SK-N-SH (cell line): ENCODE measurements around the gene ETV3L. TPM values are rescaled to one million over a fixed set of nuclear protein-coding genes. Genes with fewer than 3 reads are reported as not detected.

ENCODE experiments used
- CTCF ChIA-PET: fragments of 300-600, 350-600 bp; formaldehyde crosslinking; extraction: SDS; loops from one replicate; lab custom pipeline; 2021; lab: Yijun Ruan, JAX
- POLR2A ChIA-PET: fragments of 350-600 bp; sonication (Branson Sonifier 250); formaldehyde crosslinking; extraction: SDS; loops from one replicate; lab custom pipeline; 2020; ENCODE audit warnings: antibody characterized with exemption, inconsistent platforms; lab: Yijun Ruan, JAX
- DNase-seq: peaks from one replicate; pipeline ENCODE4 v3.0.0; 2012
- H2AFZ ChIP-seq: fragments of 200-600 bp; sonication (generic); 2 replicates; pipeline ENCODE4 v1.8.1; 2016; ENCODE audit warnings: antibody characterized with exemption, mild to moderate bottlenecking, low read depth
- H3F3A ChIP-seq: fragments of 200-600 bp; sonication (generic); replicated peaks from 2 replicates; pipeline ENCODE3; 2016; ENCODE audit warnings: antibody characterized with exemption, mild to moderate bottlenecking; ENCODE audit not compliant: insufficient read depth
- H3K27ac ChIP-seq, 2 experiments: fragments of 200-500 bp in 1 of 2; fragments of 200-600 bp in 1 of 2; sonication (Bioruptor generic) in 1 of 2; sonication (generic), shearing (Covaris generic) in 1 of 2; 2 replicates each; pipeline versions ENCODE4 v1.5.1 to v1.6.1; 2014 to 2016; ENCODE audit warnings: low read depth in 2 of 2, inconsistent platforms in 1 of 2, low read length in 1 of 2, mild to moderate bottlenecking in 1 of 2, mixed read lengths in 1 of 2
- H3K27me3 ChIP-seq: fragments of 200-600 bp; sonication (generic), shearing (Covaris generic); 2 replicates; pipeline ENCODE4 v1.6.1; 2016; ENCODE audit warnings: mixed run types; ENCODE audit not compliant: insufficient read depth
- H3K36me3 ChIP-seq, 2 experiments: fragments of 200-500 bp in 1 of 2; fragments of 200-600 bp in 1 of 2; sonication (Bioruptor generic) in 1 of 2; sonication (generic) in 1 of 2; replicated peaks in 1 of 2; 2 replicates each; pipeline versions ENCODE3 to v1.5.1; 2014 to 2016; ENCODE audit warnings: low read length in 1 of 2, mild to moderate bottlenecking in 1 of 2; ENCODE audit not compliant: insufficient read depth in 2 of 2, control insufficient read depth in 1 of 2
- H3K4me1 ChIP-seq, 2 experiments: fragments of 200-500 bp in 1 of 2; fragments of 200-600 bp in 1 of 2; sonication (Bioruptor generic) in 1 of 2; sonication (generic), shearing (Covaris generic) in 1 of 2; 2 replicates each; pipeline versions ENCODE4 v1.5.1 to v1.6.1; 2014 to 2016; ENCODE audit warnings: low read depth in 1 of 2, low read length in 1 of 2, mixed run types in 1 of 2; ENCODE audit not compliant: insufficient read depth in 2 of 2, control insufficient read depth in 1 of 2
- H3K4me2 ChIP-seq: fragments of 200-600 bp; sonication (generic), shearing (Covaris generic); 2 replicates; pipeline ENCODE4 v1.6.1; 2017; ENCODE audit warnings: mixed run types
- H3K4me3 ChIP-seq, 2 experiments: fragments of 200-500 bp in 1 of 2; fragments of 200-600 bp in 1 of 2; sonication (Bioruptor generic) in 1 of 2; sonication (generic), shearing (Covaris generic) in 1 of 2; 2 replicates each; pipeline versions ENCODE4 v1.5.1 to v1.8.1; 2014 to 2016; ENCODE audit warnings: low read depth in 2 of 2, inconsistent platforms in 1 of 2, low read length in 1 of 2, mild to moderate bottlenecking in 1 of 2, mixed read lengths in 1 of 2, moderate library complexity in 1 of 2
- H3K79me2 ChIP-seq: fragments of 200-600 bp; sonication (generic); 2 replicates; pipeline ENCODE4 v1.8.1; 2017; ENCODE audit warnings: mild to moderate bottlenecking; ENCODE audit not compliant: insufficient read depth
- H3K9ac ChIP-seq: fragments of 200-600 bp; sonication (generic); 2 replicates; pipeline ENCODE4 v1.6.1; 2017; ENCODE audit warnings: mixed run types
- H3K9me2 ChIP-seq: fragments of 200-600 bp; sonication (generic); 2 replicates; pipeline ENCODE4 v1.6.1; 2017; ENCODE audit warnings: mixed run types
- H3K9me3 ChIP-seq: fragments of 200-600 bp; sonication (generic); 2 replicates; pipeline ENCODE4 v1.6.1; 2017; ENCODE audit warnings: mixed run types, mild to moderate bottlenecking, moderate library complexity
- H4K20me1 ChIP-seq: fragments of 200-600 bp; sonication (generic); 2 replicates; pipeline ENCODE4 v1.6.1; 2017; ENCODE audit warnings: mild to moderate bottlenecking, mixed run types; ENCODE audit not compliant: insufficient read depth
- CHD2 ChIP-seq: fragments of 150-350 bp; IDR thresholded peaks from 2 replicates; pipeline ENCODE4 v1.6.1; 2018; ENCODE audit warnings: low read length; ENCODE audit not compliant: partially characterized antibody
- FOXJ3 ChIP-seq: sonication (generic); formaldehyde crosslinking; IDR thresholded peaks from 2 replicates; pipeline ENCODE4 v1.5.1; 2020; ENCODE audit warnings: mild to moderate bottlenecking, missing genetic modification reagents
- GABPA ChIP-seq: IDR thresholded peaks from 2 replicates; pipeline ENCODE4 v1.4.0; 2012; ENCODE audit warnings: low read depth, mild to moderate bottlenecking
- MEF2A ChIP-seq: IDR thresholded peaks from 2 replicates; pipeline ENCODE4 v1.4.0; 2012; ENCODE audit warnings: low read depth, borderline replicate concordance
- NFIC ChIP-seq: IDR thresholded peaks from 2 replicates; pipeline ENCODE4 v1.4.0; 2012; ENCODE audit warnings: borderline replicate concordance
- RAD21 ChIP-seq: IDR thresholded peaks from 2 replicates; pipeline ENCODE4 v1.6.1; 2012; ENCODE audit warnings: mild to moderate bottlenecking, low read length
- SIN3A ChIP-seq: IDR thresholded peaks from 2 replicates; pipeline ENCODE4 v1.6.1; 2012; ENCODE audit warnings: low read depth, mild to moderate bottlenecking, low read length, moderate library complexity, borderline replicate concordance
- WGBS: methylation state at CpG from one replicate; pipeline ENCODE4 v1.1.6; 2017; ENCODE audit warnings: low lambda C conversion rate; 5-methylcytosine and 5-hydroxymethylcytosine counted together
- polyA plus RNA-seq, 3 experiments: library from polyadenylated mRNA; depleted of rRNA; stranded (reverse); fragments of >200 nt; gene quantifications; 2 replicates each; pipeline ENCODE4 v1.2.3, GENCODE V29; 2012
- TF ChIP-seq, protein P1 (sequence below): IDR thresholded peaks from 2 replicates; pipeline ENCODE4 v1.6.1; 2012; ENCODE audit warnings: mild to moderate bottlenecking, low read depth, low read length, moderate library complexity
- TF ChIP-seq, protein P2 (sequence below): fragments of 150-350 bp; IDR thresholded peaks from 2 replicates; pipeline ENCODE4 v1.6.1; 2017; ENCODE audit warnings: antibody characterized with exemption, low read length, low read depth, borderline replicate concordance
- TF ChIP-seq, protein P3 (sequence below): fragments of 200-600 bp; sonication (generic); IDR thresholded peaks from 2 replicates; pipeline ENCODE4 v1.6.1; 2017; ENCODE audit warnings: antibody characterized with exemption, mild to moderate bottlenecking, moderate library complexity
- TF ChIP-seq, protein P4 (sequence below): IDR thresholded peaks from 2 replicates; pipeline ENCODE4 v1.4.0; 2012; ENCODE audit warnings: low read depth, borderline replicate concordance
- TF ChIP-seq, protein P5 (sequence below): fragments of 150-350 bp; IDR thresholded peaks from 2 replicates; pipeline ENCODE4 v1.6.1; 2016; ENCODE audit warnings: mild to moderate bottlenecking, low read depth, low read length

ETV3L gene
- polyA plus RNA-seq, 1 of the 3 experiments (the other 2 are of a cell fraction): not detected

DNA sequence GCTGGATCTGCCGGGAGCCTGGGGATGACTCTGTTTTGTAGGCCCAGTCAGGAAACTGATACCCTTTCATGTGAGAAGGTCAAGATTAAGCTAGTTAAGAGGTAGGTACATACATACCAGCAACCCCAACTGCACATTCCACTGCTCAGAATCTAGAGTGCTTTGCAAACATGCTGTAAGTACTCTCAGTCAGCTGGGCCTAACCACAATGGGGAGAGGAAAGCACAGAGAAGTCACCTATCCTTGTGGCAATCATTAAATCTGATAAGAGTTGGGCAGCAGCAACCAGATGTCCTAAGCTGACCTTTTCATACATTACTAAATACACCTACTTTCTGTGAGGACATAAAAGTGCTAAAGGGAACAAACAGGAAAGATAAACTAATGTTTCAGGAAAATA, 36.0 kb upstream of the ETV3L start:
- Histone ChIP-seq H3K4me3 (no peak overlapping the region), H3K79me2 (peaks cover 56% of the 10 kb centered on the region), H3F3A (peaks cover 18% of the 10 kb centered on the region), H3K9me3 (no peaks in the 10 kb centered on the region), H3K27ac (no peak overlapping the region), H3K36me3 (peaks cover 49 to 53% of the 10 kb centered on the region in 2 experiments), H3K9ac (no peak overlapping the region), H3K4me2 (peak overlapping the region; percentile 98; the same call in 1 of the 2 replicates), H2AFZ (no peak overlapping the region), H3K27me3 (no peaks in the 10 kb centered on the region), H3K4me1 (peaks cover 13 to 25% of the 10 kb centered on the region in 2 experiments; a peak in 3 of 4 replicates), H3K9me2 (no peaks in the 10 kb centered on the region), H4K20me1 (peaks cover 29% of the 10 kb centered on the region)
- TF ChIP-seq MEF2A (no peak), CHD2 (no peak), GABPA (no peak), NFIC (no peak), RAD21 (no peak), FOXJ3 (CRISPR knock-in tag) (no peak), SIN3A (no peak)
- TF ChIP-seq, protein P1, sequence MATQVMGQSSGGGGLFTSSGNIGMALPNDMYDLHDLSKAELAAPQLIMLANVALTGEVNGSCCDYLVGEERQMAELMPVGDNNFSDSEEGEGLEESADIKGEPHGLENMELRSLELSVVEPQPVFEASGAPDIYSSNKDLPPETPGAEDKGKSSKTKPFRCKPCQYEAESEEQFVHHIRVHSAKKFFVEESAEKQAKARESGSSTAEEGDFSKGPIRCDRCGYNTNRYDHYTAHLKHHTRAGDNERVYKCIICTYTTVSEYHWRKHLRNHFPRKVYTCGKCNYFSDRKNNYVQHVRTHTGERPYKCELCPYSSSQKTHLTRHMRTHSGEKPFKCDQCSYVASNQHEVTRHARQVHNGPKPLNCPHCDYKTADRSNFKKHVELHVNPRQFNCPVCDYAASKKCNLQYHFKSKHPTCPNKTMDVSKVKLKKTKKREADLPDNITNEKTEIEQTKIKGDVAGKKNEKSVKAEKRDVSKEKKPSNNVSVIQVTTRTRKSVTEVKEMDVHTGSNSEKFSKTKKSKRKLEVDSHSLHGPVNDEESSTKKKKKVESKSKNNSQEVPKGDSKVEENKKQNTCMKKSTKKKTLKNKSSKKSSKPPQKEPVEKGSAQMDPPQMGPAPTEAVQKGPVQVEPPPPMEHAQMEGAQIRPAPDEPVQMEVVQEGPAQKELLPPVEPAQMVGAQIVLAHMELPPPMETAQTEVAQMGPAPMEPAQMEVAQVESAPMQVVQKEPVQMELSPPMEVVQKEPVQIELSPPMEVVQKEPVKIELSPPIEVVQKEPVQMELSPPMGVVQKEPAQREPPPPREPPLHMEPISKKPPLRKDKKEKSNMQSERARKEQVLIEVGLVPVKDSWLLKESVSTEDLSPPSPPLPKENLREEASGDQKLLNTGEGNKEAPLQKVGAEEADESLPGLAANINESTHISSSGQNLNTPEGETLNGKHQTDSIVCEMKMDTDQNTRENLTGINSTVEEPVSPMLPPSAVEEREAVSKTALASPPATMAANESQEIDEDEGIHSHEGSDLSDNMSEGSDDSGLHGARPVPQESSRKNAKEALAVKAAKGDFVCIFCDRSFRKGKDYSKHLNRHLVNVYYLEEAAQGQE: no peak
- TF ChIP-seq, protein P2, sequence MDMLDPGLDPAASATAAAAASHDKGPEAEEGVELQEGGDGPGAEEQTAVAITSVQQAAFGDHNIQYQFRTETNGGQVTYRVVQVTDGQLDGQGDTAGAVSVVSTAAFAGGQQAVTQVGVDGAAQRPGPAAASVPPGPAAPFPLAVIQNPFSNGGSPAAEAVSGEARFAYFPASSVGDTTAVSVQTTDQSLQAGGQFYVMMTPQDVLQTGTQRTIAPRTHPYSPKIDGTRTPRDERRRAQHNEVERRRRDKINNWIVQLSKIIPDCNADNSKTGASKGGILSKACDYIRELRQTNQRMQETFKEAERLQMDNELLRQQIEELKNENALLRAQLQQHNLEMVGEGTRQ: no peak
- TF ChIP-seq, protein P3, sequence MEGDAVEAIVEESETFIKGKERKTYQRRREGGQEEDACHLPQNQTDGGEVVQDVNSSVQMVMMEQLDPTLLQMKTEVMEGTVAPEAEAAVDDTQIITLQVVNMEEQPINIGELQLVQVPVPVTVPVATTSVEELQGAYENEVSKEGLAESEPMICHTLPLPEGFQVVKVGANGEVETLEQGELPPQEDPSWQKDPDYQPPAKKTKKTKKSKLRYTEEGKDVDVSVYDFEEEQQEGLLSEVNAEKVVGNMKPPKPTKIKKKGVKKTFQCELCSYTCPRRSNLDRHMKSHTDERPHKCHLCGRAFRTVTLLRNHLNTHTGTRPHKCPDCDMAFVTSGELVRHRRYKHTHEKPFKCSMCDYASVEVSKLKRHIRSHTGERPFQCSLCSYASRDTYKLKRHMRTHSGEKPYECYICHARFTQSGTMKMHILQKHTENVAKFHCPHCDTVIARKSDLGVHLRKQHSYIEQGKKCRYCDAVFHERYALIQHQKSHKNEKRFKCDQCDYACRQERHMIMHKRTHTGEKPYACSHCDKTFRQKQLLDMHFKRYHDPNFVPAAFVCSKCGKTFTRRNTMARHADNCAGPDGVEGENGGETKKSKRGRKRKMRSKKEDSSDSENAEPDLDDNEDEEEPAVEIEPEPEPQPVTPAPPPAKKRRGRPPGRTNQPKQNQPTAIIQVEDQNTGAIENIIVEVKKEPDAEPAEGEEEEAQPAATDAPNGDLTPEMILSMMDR: no peak
- TF ChIP-seq, protein P4, sequence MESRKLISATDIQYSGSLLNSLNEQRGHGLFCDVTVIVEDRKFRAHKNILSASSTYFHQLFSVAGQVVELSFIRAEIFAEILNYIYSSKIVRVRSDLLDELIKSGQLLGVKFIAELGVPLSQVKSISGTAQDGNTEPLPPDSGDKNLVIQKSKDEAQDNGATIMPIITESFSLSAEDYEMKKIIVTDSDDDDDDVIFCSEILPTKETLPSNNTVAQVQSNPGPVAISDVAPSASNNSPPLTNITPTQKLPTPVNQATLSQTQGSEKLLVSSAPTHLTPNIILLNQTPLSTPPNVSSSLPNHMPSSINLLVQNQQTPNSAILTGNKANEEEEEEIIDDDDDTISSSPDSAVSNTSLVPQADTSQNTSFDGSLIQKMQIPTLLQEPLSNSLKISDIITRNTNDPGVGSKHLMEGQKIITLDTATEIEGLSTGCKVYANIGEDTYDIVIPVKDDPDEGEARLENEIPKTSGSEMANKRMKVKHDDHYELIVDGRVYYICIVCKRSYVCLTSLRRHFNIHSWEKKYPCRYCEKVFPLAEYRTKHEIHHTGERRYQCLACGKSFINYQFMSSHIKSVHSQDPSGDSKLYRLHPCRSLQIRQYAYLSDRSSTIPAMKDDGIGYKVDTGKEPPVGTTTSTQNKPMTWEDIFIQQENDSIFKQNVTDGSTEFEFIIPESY: no peak
- TF ChIP-seq, protein P5, sequence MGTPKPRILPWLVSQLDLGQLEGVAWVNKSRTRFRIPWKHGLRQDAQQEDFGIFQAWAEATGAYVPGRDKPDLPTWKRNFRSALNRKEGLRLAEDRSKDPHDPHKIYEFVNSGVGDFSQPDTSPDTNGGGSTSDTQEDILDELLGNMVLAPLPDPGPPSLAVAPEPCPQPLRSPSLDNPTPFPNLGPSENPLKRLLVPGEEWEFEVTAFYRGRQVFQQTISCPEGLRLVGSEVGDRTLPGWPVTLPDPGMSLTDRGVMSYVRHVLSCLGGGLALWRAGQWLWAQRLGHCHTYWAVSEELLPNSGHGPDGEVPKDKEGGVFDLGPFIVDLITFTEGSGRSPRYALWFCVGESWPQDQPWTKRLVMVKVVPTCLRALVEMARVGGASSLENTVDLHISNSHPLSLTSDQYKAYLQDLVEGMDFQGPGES: no peak
- ChIA-PET CTCF (interaction anchor here (0.6 to 15.8 kb wide), 7 partner anchors 10 to 92 kb away, joined by 3 to 194 read pairs (median 4); no protein-coding TSS in a partner anchor), POLR2A (no interaction called here)
- no peak for DNase-seq
- 100% methylated on average over 1 of the region's 1 CpG for WGBS
